Activated CD8-positive, alpha-beta memory T cell treated with anti-CD3 and anti-CD28 coated beads, Interleukin-2, amount 50 U/mL, for 24 hours (primary cell): ENCODE measurements around the gene SPANXA2.
"Not testable (repeated sequence)": the region's sequence is repeated elsewhere in the genome, so short reads cannot be mapped to it uniquely, and the experiment has no call there.

ENCODE experiments used
- DNase-seq: peaks from one replicate; pipeline ENCODE4 v3.0.0-alpha.2; 2020; ENCODE audit errors: extremely low read depth

Gene SPANXA2, protein sequence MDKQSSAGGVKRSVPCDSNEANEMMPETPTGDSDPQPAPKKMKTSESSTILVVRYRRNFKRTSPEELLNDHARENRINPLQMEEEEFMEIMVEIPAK

DNA sequence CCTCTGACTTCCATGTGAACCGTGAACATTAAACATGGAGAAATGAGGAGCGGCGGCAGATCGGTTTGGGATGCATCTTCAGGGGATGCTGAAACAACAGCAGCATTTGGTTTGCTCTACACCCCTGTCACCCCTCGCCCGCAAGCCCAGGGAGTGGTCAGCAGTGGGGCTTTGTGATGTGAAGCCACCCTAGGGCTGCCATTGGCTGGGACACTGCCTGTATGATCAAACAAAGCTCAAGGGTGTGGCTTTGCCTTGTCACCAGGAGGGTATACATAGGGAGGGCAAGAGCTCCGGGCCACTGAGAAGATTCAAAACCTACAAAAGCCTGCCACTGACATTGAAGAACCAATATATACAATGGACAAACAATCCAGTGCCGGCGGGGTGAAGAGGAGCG lies at the start of gene SPANXA2:
Gene SPANXA2 (plus strand): TSS at position 301 of the 400 bp plus-strand sequence. CDS start 60 bp downstream, at position 361.
- DNase-seq: not testable (repeated sequence)

DNA sequence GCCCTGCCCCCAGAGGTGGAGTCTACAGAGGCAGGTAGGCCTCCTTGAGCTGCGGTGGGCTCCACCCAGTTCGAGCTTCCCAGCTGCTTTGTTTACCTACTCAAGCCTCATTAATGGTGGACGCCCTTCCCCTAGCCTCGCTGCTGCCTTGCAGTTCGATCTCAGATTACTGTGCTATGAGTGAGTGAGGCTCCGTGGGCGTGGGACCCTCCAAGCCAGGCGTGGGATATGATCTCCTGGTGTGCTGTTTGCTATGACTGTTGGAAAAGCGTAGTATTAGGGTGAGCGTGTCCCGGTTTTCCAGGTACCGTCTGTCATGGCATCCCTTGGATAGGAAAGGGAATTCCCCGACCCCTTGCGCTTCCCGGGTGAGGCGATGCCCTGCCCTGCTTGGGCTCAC lies 47.0 kb upstream of the SPANXA2 start:
- DNase-seq: not testable (repeated sequence)

DNA sequence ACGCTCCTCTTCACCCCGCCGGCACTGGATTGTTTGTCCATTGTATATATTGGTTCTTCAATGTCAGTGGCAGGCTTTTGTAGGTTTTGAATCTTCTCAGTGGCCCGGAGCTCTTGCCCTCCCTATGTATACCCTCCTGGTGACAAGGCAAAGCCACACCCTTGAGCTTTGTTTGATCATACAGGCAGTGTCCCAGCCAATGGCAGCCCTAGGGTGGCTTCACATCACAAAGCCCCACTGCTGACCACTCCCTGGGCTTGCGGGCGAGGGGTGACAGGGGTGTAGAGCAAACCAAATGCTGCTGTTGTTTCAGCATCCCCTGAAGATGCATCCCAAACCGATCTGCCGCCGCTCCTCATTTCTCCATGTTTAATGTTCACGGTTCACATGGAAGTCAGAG lies 4.9 kb upstream of the SPANXA2 start, which contains the start of gene SPANXA1:
Gene SPANXA1 (minus strand): TSS at position 101 of the 400 bp plus-strand sequence. CDS start 60 bp downstream, at position 41.
- not testable (repeated sequence) for DNase-seq

DNA sequence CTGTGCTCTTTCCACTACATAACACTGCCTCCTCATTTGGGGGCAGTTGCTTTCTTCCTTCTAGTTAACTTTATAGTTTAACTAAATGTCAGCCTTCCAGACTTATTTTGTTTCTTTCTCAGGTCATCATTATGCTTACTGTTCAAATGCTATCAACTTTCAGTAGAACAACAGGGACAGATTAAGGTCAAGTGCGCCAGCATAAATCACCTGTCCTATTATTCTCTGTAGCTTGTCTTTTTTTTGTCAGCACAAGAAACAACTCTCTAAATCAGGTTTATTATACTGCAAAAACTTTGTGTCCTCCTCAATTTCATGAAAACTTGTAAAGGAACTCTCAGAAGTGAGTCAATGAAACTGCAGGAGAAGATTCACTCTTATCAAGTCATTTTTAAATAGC lies 19.6 kb downstream of the SPANXA2 start:
- no peak for DNase-seq

DNA sequence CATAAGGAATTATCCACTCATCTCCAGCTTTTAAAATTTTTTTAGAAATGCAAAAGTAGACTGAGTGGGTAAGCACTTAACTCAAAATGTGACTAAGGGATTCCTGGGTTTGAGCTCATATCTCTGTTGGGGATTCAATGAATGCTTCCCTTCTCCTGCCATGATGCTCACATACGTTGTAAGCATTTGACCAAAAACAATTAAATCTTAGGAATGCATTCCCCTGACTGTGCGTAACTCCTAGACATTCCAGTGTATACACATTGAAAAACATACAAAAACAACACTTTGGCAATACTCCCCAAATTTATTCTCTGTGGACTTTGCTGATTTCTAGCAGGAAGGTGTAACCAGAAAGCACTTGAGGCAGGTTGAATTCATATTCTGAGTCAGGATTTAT lies 29.8 kb downstream of the SPANXA2 start:
- DNase-seq: no peak

DNA sequence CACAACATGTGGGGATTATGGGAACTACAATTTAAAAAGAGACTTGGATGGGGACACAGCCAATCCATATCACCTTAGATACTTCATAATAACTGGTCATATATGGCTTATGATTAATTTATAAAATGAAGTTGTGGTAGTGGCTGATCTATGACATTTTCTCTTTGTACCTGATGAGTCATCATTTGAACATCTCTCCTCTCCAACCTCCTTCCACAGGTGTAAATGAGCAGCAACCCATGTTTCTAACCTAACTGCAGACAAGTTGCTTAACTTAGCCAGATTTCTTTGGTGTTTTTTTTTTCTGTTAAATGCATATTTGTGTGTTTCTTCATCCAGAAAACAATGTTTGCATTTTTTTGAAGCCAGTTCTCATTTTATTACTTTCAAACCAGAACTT lies 42.6 kb downstream of the SPANXA2 start:
- DNase-seq: no peak

DNA sequence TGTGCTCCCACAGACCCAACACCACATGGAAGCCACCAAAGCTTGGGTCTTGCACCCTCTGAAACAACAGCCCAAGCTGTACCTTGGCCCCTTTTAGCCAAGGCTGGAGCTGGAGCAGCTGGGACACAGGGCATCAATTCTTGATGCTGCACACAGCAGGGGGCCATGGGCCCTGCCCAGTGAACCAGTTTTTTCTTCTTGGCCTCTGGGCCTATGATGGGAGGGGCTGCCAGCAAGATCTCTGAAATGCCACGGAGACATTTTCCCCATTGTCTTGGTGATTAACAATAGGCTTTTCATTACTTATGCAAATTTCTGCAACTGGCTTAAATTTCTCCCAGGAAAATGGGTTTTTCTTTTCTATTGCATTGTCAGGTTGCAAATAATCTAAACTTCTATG lies 49.0 kb downstream of the SPANXA2 start:
- DNase-seq: no peak
